ENCODE results near the gene PTPRT. TPM values are rescaled to one million over a fixed set of nuclear protein-coding genes. Genes with fewer than 3 reads are reported as not detected.

The PTPRT gene
- polyA plus RNA-seq, 1 of the 3 experiments (the other 2 are of a cell fraction), result not detected

- Histone ChIP-seq H3F3A (replicated peaks; ENCODE audit: insufficient read depth) (no peaks in the 10 kb centered on the region), H3K9ac (no peak overlapping the region), H3K9me3 (no peaks in the 10 kb centered on the region), H3K4me2 (no peak overlapping the region), H3K9me2 (no peaks in the 10 kb centered on the region), H3K4me3 (ENCODE audit: low read depth in 2 of 2, low read length in 1 of 2) (no peak overlapping the region), H3K27me3 (ENCODE audit: insufficient read depth) (no peaks in the 10 kb centered on the region), H2AFZ (ENCODE audit: low read depth) (no peak overlapping the region), H3K79me2 (ENCODE audit: insufficient read depth) (no peaks in the 10 kb centered on the region), H3K4me1 (ENCODE audit: control insufficient read depth in 1 of 2, insufficient read depth in 2 of 2, low read depth in 1 of 2, low read length in 1 of 2) (no peaks in the 10 kb centered on the region), H3K27ac (ENCODE audit: low read depth in 2 of 2, low read length in 1 of 2) (no peak overlapping the region), H3K36me3 (replicated peaks in 1 of 2; ENCODE audit: control insufficient read depth in 1 of 2, insufficient read depth in 2 of 2, low read length in 1 of 2) (no peaks in the 10 kb centered on the region), H4K20me1 (ENCODE audit: insufficient read depth) (no peaks in the 10 kb centered on the region)
- DNase-seq, result no peak
- CTCF ChIA-PET, result no interaction called here
- no peak for TF ChIP-seq ELF1 (IDR thresholded peaks at IDR 0.05)
- WGBS (ENCODE audit: low lambda C conversion rate), result 8% methylated on average over 4 of the region's 4 CpGs
- POLR2A ChIA-PET, result no interaction called here
Measured at GRCh38 chr20:42611423-42611822, 578.3 kb downstream of the PTPRT start.

- Histone ChIP-seq H3K9me2 (no peaks in the 10 kb centered on the region), H3K4me2 (no peak overlapping the region), H3F3A (replicated peaks; ENCODE audit: insufficient read depth) (no peaks in the 10 kb centered on the region), H3K4me3 (ENCODE audit: low read depth in 2 of 2, low read length in 1 of 2) (no peak overlapping the region), H3K4me1 (ENCODE audit: control insufficient read depth in 1 of 2, insufficient read depth in 2 of 2, low read depth in 1 of 2, low read length in 1 of 2) (no peaks in the 10 kb centered on the region), H3K79me2 (ENCODE audit: insufficient read depth) (no peaks in the 10 kb centered on the region), H2AFZ (ENCODE audit: low read depth) (no peak overlapping the region), H3K27ac (ENCODE audit: low read depth in 2 of 2, low read length in 1 of 2) (no peak overlapping the region), H3K27me3 (ENCODE audit: insufficient read depth) (no peaks in the 10 kb centered on the region), H4K20me1 (ENCODE audit: insufficient read depth) (no peaks in the 10 kb centered on the region), H3K36me3 (replicated peaks in 1 of 2; ENCODE audit: control insufficient read depth in 1 of 2, insufficient read depth in 2 of 2, low read length in 1 of 2) (no peaks in the 10 kb centered on the region), H3K9me3 (no peaks in the 10 kb centered on the region), H3K9ac (no peak overlapping the region)
- POLR2A ChIA-PET, result no interaction called here
- no peak for DNase-seq
- no peak for TF ChIP-seq ELF1 (IDR thresholded peaks at IDR 0.05)
- TF ChIP-seq RAD21 (IDR thresholded peaks at IDR 0.05; ENCODE audit: low read length), result no peak
- TF ChIP-seq JUND (IDR thresholded peaks at IDR 0.05), result no peak
- no peak for TF ChIP-seq TEAD4 (IDR thresholded peaks at IDR 0.05; ENCODE audit: borderline replicate concordance, insufficient read depth)
- no peak for TF ChIP-seq FOXM1 (IDR thresholded peaks at IDR 0.05; ENCODE audit: low read depth)
- TF ChIP-seq TAF1 (IDR thresholded peaks at IDR 0.05; ENCODE audit: borderline replicate concordance, low read depth, low read length), result no peak
- TF ChIP-seq RFX5 (IDR thresholded peaks at IDR 0.05; ENCODE audit: low read length), result no peak
- no peak for TF ChIP-seq GABPA (IDR thresholded peaks at IDR 0.05; ENCODE audit: low read depth)
- 9% methylated on average over 4 of the region's 4 CpGs for WGBS (ENCODE audit: low lambda C conversion rate)
- CTCF ChIA-PET, result no interaction called here
Measured at GRCh38 chr20:42610070-42610469, 579.6 kb downstream of the PTPRT start.

- Histone ChIP-seq H3K4me3 (ENCODE audit: low read depth in 2 of 2, low read length in 1 of 2) (no peak overlapping the region), H3K9me2 (no peaks in the 10 kb centered on the region), H3K9me3 (no peaks in the 10 kb centered on the region), H3K79me2 (ENCODE audit: insufficient read depth) (no peaks in the 10 kb centered on the region), H4K20me1 (ENCODE audit: insufficient read depth) (no peaks in the 10 kb centered on the region), H3K27me3 (ENCODE audit: insufficient read depth) (no peaks in the 10 kb centered on the region), H3K4me1 (ENCODE audit: control insufficient read depth in 1 of 2, insufficient read depth in 2 of 2, low read depth in 1 of 2, low read length in 1 of 2) (no peaks in the 10 kb centered on the region), H3K36me3 (replicated peaks in 1 of 2; ENCODE audit: control insufficient read depth in 1 of 2, insufficient read depth in 2 of 2, low read length in 1 of 2) (no peaks in the 10 kb centered on the region), H3K9ac (no peak overlapping the region), H2AFZ (ENCODE audit: low read depth) (no peak overlapping the region), H3F3A (replicated peaks; ENCODE audit: insufficient read depth) (no peaks in the 10 kb centered on the region), H3K4me2 (no peak overlapping the region), H3K27ac (ENCODE audit: low read depth in 2 of 2, low read length in 1 of 2) (no peak overlapping the region)
- DNase-seq, result peak; percentile 15
- 17% methylated on average over 4 of the region's 4 CpGs for WGBS (ENCODE audit: low lambda C conversion rate)
- POLR2A ChIA-PET, result no interaction called here
- CTCF ChIA-PET, result no interaction called here
- TF ChIP-seq RFX5 (IDR thresholded peaks at IDR 0.05; ENCODE audit: low read length) (no peak), NFIC (IDR thresholded peaks at IDR 0.05; ENCODE audit: borderline replicate concordance) (no peak), NRF1 (IDR thresholded peaks at IDR 0.05; ENCODE audit: low read depth, low read length) (no peak), MEF2A (IDR thresholded peaks at IDR 0.05; ENCODE audit: borderline replicate concordance, low read depth) (no peak), CTCF (IDR thresholded peaks at IDR 0.05) (no peak), PBX3 (IDR thresholded peaks at IDR 0.05) (no peak), SIN3A (IDR thresholded peaks at IDR 0.05; ENCODE audit: borderline replicate concordance, low read depth, low read length) (no peak), IRF3 (IDR thresholded peaks at IDR 0.05; ENCODE audit: low read depth, low read length) (no peak), CHD2 (IDR thresholded peaks at IDR 0.05; ENCODE audit: low read length, partially characterized antibody) (no peak), RXRA (IDR thresholded peaks at IDR 0.05; ENCODE audit: borderline replicate concordance, low read depth) (no peak), USF2 (IDR thresholded peaks at IDR 0.05; ENCODE audit: borderline replicate concordance, low read depth, low read length) (no peak), FOXJ3 (CRISPR knock-in tag; IDR thresholded peaks at IDR 0.05) (no peak), MXI1 (IDR thresholded peaks at IDR 0.05; ENCODE audit: low read depth, low read length) (no peak)
Measured at GRCh38 chr20:42609618-42610017, 580.1 kb downstream of the PTPRT start.

Measured in SK-N-SH (cell line).